GM23338 (cell line): ENCODE results near the gene AQP9.

Experiments
- CREB1 ChIP-seq: fragments of 250-450 bp; sonication (Bioruptor Pico); IDR thresholded peaks from 2 replicates; pipeline ENCODE4 v1.5.0; 2020; ENCODE audit warnings: low read depth, mild to moderate bottlenecking, moderate library complexity
- EZH2 ChIP-seq: fragments of 200-600 bp; sonication (generic); IDR thresholded peaks from one replicate; pipeline ENCODE4 v1.8.0; 2017; ENCODE audit warnings: antibody characterized with exemption, mild to moderate bottlenecking, low read depth; ENCODE audit not compliant: unreplicated experiment
- EZH2phosphoT487 ChIP-seq: fragments of 200-600 bp; sonication (generic); IDR thresholded peaks from one replicate; pipeline ENCODE4 v1.8.1; 2018; ENCODE audit warnings: antibody characterized with exemption; ENCODE audit not compliant: unreplicated experiment
- JUNB ChIP-seq: IDR thresholded peaks from one replicate; pipeline ENCODE4 v1.6.1; 2016; ENCODE audit warnings: antibody characterized with exemption; ENCODE audit not compliant: unreplicated experiment
- NANOG ChIP-seq: IDR thresholded peaks from 2 replicates; pipeline ENCODE4 v1.6.1; 2016; ENCODE audit warnings: antibody characterized with exemption, borderline replicate concordance
- POLR2AphosphoS5 ChIP-seq: IDR thresholded peaks from 2 replicates; pipeline ENCODE4 v1.6.1; 2016; ENCODE audit warnings: antibody characterized with exemption, low read depth
- ZNF114 ChIP-seq: fragments of 250-450 bp; sonication (Bioruptor Pico); IDR thresholded peaks from 2 replicates; pipeline ENCODE4 v1.5.0; 2020; ENCODE audit warnings: mild to moderate bottlenecking, moderate library complexity
- ZNF331 ChIP-seq: fragments of 250-450 bp; sonication (Bioruptor Pico); IDR thresholded peaks from 2 replicates; pipeline ENCODE4 v1.5.0; 2020; ENCODE audit warnings: low read depth, mild to moderate bottlenecking, moderate library complexity
- TF ChIP-seq, protein P1 (sequence below), 2 experiments: fragments of 200-600 bp in 1 of 2; sonication (generic) in 1 of 2; conservative IDR thresholded peaks; 2 replicates each; pipeline versions ENCODE4 v1.5.1 to v1.6.1; 2016 to 2017; ENCODE audit warnings: antibody characterized with exemption in 2 of 2, low read depth in 2 of 2, mild to moderate bottlenecking in 2 of 2, moderate library complexity in 1 of 2
- TF ChIP-seq, protein P2 (sequence below): IDR thresholded peaks from one replicate; pipeline ENCODE4 v1.6.1; 2018; ENCODE audit warnings: antibody characterized with exemption; ENCODE audit not compliant: unreplicated experiment
- TF ChIP-seq, protein P3 (sequence below): fragments of 250-450 bp; sonication (Bioruptor Pico); IDR thresholded peaks from 2 replicates; pipeline ENCODE4 v1.5.0; 2020; ENCODE audit warnings: mild to moderate bottlenecking, moderate library complexity

DNA sequence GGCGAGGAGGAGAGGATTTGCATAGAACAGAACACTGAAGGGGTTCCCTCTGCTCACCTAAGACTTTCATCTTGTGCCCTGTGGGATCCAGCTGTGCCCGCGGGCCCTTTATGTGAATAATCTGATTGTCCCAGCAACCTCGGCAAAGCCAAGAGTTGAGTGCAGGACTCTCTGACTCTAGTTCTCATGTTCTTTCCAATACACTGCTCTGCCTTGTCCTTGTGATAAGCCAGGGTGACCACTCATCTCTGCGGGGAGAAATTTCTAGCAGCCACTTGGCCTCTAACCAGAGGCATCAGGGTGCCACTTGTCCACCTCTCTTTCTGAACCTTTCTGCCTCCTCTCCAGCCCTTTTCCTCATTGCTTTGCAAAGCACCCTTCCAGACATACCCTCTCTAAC is 31.8 kb downstream of the AQP9 start:
- TF ChIP-seq, protein P1, sequence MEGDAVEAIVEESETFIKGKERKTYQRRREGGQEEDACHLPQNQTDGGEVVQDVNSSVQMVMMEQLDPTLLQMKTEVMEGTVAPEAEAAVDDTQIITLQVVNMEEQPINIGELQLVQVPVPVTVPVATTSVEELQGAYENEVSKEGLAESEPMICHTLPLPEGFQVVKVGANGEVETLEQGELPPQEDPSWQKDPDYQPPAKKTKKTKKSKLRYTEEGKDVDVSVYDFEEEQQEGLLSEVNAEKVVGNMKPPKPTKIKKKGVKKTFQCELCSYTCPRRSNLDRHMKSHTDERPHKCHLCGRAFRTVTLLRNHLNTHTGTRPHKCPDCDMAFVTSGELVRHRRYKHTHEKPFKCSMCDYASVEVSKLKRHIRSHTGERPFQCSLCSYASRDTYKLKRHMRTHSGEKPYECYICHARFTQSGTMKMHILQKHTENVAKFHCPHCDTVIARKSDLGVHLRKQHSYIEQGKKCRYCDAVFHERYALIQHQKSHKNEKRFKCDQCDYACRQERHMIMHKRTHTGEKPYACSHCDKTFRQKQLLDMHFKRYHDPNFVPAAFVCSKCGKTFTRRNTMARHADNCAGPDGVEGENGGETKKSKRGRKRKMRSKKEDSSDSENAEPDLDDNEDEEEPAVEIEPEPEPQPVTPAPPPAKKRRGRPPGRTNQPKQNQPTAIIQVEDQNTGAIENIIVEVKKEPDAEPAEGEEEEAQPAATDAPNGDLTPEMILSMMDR (conservative IDR thresholded peaks at IDR 0.05; ENCODE audit: low read depth in 2 of 2) = no peak
- TF ChIP-seq POLR2AphosphoS5 (no peak), EZH2 (no peak), JUNB (no peak), CREB1 (no peak), EZH2phosphoT487 (no peak), ZNF114 (CRISPR knock-in tag) (no peak), NANOG (no peak), ZNF331 (CRISPR knock-in tag) (no peak)
- TF ChIP-seq, protein P2, sequence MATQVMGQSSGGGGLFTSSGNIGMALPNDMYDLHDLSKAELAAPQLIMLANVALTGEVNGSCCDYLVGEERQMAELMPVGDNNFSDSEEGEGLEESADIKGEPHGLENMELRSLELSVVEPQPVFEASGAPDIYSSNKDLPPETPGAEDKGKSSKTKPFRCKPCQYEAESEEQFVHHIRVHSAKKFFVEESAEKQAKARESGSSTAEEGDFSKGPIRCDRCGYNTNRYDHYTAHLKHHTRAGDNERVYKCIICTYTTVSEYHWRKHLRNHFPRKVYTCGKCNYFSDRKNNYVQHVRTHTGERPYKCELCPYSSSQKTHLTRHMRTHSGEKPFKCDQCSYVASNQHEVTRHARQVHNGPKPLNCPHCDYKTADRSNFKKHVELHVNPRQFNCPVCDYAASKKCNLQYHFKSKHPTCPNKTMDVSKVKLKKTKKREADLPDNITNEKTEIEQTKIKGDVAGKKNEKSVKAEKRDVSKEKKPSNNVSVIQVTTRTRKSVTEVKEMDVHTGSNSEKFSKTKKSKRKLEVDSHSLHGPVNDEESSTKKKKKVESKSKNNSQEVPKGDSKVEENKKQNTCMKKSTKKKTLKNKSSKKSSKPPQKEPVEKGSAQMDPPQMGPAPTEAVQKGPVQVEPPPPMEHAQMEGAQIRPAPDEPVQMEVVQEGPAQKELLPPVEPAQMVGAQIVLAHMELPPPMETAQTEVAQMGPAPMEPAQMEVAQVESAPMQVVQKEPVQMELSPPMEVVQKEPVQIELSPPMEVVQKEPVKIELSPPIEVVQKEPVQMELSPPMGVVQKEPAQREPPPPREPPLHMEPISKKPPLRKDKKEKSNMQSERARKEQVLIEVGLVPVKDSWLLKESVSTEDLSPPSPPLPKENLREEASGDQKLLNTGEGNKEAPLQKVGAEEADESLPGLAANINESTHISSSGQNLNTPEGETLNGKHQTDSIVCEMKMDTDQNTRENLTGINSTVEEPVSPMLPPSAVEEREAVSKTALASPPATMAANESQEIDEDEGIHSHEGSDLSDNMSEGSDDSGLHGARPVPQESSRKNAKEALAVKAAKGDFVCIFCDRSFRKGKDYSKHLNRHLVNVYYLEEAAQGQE = no peak
- TF ChIP-seq, protein P3, sequence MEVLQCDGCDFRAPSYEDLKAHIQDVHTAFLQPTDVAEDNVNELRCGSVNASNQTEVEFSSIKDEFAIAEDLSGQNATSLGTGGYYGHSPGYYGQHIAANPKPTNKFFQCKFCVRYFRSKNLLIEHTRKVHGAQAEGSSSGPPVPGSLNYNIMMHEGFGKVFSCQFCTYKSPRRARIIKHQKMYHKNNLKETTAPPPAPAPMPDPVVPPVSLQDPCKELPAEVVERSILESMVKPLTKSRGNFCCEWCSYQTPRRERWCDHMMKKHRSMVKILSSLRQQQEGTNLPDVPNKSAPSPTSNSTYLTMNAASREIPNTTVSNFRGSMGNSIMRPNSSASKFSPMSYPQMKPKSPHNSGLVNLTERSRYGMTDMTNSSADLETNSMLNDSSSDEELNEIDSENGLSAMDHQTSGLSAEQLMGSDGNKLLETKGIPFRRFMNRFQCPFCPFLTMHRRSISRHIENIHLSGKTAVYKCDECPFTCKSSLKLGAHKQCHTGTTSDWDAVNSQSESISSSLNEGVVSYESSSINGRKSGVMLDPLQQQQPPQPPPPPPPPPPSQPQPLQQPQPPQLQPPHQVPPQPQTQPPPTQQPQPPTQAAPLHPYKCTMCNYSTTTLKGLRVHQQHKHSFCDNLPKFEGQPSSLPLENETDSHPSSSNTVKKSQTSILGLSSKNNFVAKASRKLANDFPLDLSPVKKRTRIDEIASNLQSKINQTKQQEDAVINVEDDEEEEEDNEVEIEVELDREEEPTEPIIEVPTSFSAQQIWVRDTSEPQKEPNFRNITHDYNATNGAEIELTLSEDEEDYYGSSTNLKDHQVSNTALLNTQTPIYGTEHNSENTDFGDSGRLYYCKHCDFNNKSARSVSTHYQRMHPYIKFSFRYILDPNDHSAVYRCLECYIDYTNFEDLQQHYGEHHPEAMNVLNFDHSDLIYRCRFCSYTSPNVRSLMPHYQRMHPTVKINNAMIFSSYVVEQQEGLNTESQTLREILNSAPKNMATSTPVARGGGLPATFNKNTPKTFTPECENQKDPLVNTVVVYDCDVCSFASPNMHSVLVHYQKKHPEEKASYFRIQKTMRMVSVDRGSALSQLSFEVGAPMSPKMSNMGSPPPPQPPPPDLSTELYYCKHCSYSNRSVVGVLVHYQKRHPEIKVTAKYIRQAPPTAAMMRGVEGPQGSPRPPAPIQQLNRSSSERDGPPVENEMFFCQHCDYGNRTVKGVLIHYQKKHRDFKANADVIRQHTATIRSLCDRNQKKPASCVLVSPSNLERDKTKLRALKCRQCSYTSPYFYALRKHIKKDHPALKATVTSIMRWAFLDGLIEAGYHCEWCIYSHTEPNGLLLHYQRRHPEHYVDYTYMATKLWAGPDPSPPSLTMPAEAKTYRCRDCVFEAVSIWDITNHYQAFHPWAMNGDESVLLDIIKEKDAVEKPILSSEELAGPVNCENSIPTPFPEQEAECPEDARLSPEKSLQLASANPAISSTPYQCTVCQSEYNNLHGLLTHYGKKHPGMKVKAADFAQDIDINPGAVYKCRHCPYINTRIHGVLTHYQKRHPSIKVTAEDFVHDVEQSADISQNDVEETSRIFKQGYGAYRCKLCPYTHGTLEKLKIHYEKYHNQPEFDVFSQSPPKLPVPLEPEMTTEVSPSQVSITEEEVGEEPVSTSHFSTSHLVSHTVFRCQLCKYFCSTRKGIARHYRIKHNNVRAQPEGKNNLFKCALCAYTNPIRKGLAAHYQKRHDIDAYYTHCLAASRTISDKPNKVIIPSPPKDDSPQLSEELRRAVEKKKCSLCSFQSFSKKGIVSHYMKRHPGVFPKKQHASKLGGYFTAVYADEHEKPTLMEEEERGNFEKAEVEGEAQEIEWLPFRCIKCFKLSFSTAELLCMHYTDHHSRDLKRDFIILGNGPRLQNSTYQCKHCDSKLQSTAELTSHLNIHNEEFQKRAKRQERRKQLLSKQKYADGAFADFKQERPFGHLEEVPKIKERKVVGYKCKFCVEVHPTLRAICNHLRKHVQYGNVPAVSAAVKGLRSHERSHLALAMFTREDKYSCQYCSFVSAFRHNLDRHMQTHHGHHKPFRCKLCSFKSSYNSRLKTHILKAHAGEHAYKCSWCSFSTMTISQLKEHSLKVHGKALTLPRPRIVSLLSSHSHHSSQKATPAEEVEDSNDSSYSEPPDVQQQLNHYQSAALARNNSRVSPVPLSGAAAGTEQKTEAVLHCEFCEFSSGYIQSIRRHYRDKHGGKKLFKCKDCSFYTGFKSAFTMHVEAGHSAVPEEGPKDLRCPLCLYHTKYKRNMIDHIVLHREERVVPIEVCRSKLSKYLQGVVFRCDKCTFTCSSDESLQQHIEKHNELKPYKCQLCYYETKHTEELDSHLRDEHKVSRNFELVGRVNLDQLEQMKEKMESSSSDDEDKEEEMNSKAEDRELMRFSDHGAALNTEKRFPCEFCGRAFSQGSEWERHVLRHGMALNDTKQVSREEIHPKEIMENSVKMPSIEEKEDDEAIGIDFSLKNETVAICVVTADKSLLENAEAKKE = no peak
